VCaP (cell line): ENCODE results near the gene PTX4.

Experiments
- H3K27ac ChIP-seq: fragments of 450-650 bp; 2 replicates; pipeline ENCODE4 v1.5.1; 2017
- CTCF ChIP-seq: fragments of 450-650 bp; conservative IDR thresholded peaks from 2 replicates; pipeline ENCODE4 v1.5.1; 2017; ENCODE audit warnings: mild to moderate bottlenecking, moderate library complexity

PTX4 gene

DNA sequence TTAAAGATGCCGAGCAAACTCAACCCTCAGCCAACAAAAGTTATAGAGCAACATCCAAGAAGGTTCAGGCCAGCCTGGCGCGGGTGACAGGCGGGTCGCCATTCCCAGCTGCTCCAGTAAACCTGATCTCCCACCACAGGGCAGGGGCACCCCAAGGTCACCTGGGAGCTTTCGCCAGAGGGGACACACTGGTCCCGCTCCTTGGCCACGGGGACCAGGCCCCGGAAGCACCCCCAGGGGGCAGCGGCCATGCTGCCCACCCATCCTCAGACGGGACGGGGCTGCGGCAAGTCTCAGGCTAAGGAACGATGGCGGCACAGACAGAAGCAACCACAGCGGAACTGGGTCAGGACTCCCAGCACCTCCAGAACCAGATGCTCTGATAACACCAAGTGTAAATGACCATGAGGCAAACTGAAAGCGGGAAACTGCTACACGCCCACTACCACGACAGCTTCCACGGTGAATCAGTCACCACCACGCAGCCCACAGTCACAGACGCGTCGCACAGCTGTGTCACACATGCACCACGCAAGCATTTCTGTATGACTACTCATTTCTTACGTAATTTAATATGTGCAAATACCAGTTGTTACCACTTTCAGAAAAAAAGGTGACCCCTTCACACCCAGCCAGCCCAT lies 30.3 kb downstream of the PTX4 start:
- H3K27ac ChIP-seq = no peak overlapping the region
- no peak for TF ChIP-seq CTCF

DNA sequence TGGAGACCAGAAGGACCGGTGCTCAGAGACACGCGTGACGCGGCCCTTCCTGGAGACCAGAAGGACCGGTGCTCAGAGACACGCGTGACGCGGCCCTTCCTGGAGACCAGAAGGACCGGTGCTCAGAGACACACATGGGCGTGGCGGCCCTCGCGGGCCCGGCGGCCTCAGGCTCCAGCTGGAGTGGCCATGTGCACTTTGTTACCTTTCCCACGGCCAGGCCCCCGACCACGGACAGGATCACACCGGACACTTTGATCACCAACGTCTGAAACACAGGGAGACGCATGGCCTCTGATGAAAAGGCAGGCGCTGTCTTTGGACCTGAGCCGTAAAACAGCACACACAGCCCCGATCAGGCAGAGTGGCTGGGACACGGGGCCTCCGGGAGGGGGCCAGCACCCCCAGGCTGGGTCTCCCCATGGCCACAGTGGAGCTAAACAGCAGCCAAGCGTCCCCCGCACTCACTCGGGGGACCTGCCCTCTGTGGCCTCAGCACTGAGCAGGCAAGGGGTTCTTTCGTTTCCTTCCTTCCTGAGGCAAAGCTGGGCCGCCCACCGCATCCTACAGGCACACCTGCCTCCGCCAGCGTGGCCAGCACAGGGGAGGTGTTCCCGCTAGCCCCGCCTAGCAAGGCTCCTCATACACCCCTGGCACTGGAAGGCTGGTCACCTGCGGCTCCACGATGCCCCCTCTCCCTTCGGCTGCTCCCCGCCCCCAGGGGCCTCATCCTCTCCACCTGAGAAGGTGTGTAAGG lies 31.1 kb downstream of the PTX4 start:
- no peak for TF ChIP-seq CTCF

DNA sequence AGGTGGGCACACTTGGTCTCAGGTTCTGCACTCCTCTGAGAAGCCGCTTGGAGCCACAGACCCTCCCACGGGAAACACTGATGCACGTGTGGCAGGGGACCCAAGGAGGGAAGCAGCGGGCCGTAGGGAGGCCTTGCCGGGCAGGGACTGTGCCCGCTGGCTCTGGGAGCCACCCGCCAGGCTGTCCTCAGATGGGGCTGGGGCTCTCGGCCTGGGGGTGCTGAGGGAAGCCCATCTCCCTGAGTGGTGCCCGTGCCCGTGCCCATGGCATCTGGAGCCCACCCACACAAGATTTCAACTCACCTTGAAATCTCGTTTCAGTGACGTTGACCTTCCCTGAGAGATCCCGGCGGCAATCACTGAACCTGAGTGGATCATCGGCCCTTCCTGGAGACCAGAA lies 31.8 kb downstream of the PTX4 start:
- no peak overlapping the region for H3K27ac ChIP-seq
- TF ChIP-seq CTCF = no peak

More for the DNA sequence above, 31.1 kb downstream of the PTX4 start:
- H3K27ac ChIP-seq = no peak overlapping the region

DNA sequence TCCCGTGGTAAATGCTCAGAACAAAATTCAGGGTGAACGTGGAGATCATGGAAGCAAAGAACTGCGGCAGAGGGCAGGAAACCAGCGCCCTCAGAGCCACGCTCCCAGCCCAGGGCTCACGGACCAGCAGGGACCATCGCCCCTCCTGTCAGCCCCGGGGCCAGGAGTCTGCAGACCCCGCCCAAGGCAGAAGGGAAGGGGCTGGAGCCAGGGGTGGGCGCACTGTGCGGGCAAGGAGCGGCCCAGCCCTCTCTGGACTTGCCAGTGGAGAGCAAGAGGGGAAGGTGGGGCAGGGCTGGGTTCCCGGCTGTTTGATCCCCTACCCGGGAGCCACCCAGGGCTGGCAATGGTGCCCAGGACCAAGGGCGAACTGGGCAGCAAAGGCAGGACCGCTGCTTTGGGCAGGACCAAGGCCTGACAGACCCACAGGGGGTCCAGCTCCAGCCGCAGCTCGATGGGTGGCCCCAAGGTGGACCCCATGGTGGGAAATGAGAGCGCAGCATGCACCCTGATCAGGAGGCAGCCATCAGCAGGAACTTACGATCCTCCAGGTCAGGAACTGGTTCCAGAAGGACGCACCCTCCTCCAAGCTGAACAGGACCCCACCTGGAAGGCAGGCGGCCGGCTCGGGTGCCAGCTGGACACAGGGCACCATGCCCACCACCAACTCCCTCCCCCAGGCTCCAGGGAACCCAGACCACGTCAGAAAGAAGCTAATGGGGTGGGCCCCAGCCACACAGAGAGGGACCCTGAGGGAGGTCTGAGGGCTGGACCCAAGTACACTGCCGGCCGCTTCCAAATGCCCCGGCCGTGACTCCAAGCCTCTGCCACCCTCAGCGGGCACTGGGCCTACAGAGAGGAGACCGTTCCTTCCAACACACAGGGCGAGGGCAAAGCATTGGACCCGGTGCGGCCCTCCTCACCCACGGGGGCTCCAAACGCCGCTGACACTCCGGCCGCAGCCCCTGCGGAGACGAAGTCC lies 33.3 kb downstream of the PTX4 start:
- no peak for TF ChIP-seq CTCF
- no peak overlapping the region for H3K27ac ChIP-seq

- TF ChIP-seq CTCF = no peak
- H3K27ac ChIP-seq = no peak overlapping the region
Measured at GRCh38 chr16:1454561-1454960, 34.2 kb downstream of the PTX4 start.

DNA sequence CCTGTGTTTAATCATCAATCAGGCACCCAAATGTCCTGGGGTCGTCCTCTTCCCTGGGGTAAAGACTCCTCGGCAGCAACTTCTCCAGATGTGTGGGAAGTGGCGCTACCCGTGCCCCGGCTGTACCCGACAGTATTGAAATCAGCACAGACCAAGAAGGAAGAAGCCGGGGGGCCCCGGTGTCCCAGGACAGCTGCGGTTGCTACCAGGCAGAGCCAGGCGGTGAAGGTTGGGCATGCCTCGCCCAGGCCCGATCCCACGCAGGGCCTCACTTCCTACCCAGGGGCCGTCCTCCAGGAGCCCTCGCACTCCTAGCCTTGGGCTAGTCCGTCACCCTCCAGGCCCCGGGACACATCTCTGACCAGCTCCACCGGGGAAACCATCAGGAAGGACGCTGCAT lies 35.4 kb downstream of the PTX4 start:
- no peak overlapping the region for H3K27ac ChIP-seq
- no peak for TF ChIP-seq CTCF

DNA sequence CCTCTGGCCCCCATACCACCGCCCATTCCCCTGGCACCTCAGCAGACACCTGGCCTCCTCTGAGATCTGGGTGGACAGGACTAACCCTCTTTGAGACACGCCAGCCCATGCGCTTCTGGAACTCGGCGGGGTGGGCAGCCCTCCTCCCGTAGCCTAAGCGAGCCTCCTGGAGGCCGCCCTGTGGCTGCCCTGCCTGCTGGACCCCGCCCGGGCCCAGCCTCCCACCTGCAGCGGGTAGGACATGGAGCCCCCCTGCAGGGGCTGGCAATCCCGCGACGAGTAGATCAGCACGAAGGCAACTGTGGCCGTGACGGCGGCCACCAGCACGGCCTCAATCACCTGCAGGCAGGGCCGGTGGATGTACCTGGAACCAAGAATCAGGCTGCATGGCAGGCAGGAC lies 36.2 kb downstream of the PTX4 start:
- TF ChIP-seq CTCF = no peak

More for the DNA sequence above, 36.2 kb downstream of the PTX4 start:
- H3K27ac ChIP-seq = no peak overlapping the region
